ENCODE results near the gene GBP4.
"Not testable (repeated sequence)": the region's sequence is repeated elsewhere in the genome, so short reads cannot be mapped to it uniquely, and the experiment has no call there.

Gene GBP4

DNA sequence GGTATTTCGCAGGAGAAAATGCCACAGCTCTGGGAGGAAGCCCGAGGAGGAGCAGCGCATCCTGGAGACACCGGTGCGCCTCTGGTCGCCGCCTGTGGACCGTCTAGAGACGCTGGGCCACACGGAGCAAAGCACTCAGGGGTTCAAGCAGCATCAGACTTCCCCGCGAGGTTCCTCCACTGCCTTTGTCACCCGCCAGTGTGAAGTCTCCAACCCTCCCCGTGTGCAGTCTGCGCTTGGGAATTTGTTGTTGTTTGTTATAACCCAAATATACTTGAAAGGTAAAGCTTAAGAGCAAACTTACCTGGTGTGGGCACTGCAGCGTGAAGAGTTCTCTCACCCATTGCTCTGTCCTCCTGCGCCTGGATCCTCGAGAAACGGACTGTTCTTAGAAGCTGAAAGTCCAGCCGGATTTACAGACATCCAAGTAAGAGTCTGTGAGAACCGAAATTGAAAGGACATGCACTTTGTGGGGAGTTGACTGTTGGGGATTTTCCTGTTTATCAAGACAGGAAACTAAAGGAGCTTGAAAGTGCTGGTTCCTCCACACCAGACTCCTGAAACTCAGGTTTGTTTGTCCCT, at the start of gene GBP4:
GBP4 (minus strand) TSS at position 452 of the 582 bp plus-strand sequence; CDS start at position 344, 108 bp downstream.
- peak within 1 kb of the TSS; percentile 97 to 99 for H3K27ac Mint-ChIP-seq
- H3K9me3 Mint-ChIP-seq = no peaks in the 10 kb centered on the region

GRCh38 chr1:89243046-89243445, 44.3 kb upstream of the GBP4 start:
- DNase-seq = no peak
- peaks cover 10% of the 10 kb centered on the region for H3K4me1 Mint-ChIP-seq
- no peak overlapping the region for H3K4me3 Mint-ChIP-seq
- ATAC-seq = no peak
- peaks cover 38 to 43% of the 10 kb centered on the region in 2 donors for H3K9me3 Mint-ChIP-seq
- H3K27ac Mint-ChIP-seq = no peak overlapping the region
- H3K27me3 Mint-ChIP-seq = no peaks in the 10 kb centered on the region

More for the DNA sequence above, at the start of gene GBP4:
- Mint-ChIP-seq H3K4me3 (peak within 1 kb of the TSS; percentile 90 to 96), H3K4me1 (peaks cover 71% of the 10 kb centered on the region), H3K27me3 (no peaks in the 10 kb centered on the region)
- DNase-seq = peak; percentile 44
- peak; percentile 79 for ATAC-seq

- DNase-seq (no peak), ATAC-seq (no peak)
- no peaks in the 10 kb centered on the region for H3K27me3 Mint-ChIP-seq
- no peaks in the 10 kb centered on the region for H3K4me1 Mint-ChIP-seq
- peaks cover 25 to 33% of the 10 kb centered on the region in 2 donors for H3K9me3 Mint-ChIP-seq
- H3K4me3 Mint-ChIP-seq = no peak overlapping the region
- no peak overlapping the region for H3K27ac Mint-ChIP-seq
These were observed 22.6 kb upstream of the GBP4 start for GRCh38 chr1:89221341-89221740.

DNA sequence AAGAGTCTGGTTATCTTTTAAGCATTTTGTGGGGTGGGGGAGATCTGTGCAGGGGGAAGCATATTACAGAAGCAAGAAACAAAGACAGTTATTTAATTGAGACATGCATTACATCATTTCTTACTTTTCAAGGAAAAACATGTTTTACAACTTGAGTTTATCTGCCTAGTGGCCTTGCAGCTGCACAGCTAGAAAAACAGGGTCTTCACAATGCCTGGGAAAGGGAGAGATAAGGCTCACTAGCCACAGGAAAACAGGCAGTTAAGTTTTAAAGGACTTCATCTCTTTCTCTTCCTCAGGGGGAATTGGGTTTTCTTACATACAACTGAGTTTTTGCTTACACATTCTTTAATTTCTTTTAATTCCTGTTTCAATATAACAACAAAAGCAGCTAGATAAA, 21.1 kb upstream of the GBP4 start:
- not testable (repeated sequence) for ATAC-seq, H3K4me3 Mint-ChIP-seq, H3K27ac Mint-ChIP-seq, H3K4me1 Mint-ChIP-seq, DNase-seq, H3K27me3 Mint-ChIP-seq
- peaks cover 14 to 29% of the 10 kb centered on the region in 2 donors for H3K9me3 Mint-ChIP-seq

- H3K27me3 Mint-ChIP-seq, ATAC-seq, DNase-seq, H3K4me3 Mint-ChIP-seq, H3K27ac Mint-ChIP-seq, H3K4me1 Mint-ChIP-seq: not testable (repeated sequence)
- peaks cover 11 to 24% of the 10 kb centered on the region in 2 donors for H3K9me3 Mint-ChIP-seq
These were observed 20.2 kb upstream of the GBP4 start for GRCh38 chr1:89218941-89219340.

- peaks cover 12 to 18% of the 10 kb centered on the region in 2 donors for H3K9me3 Mint-ChIP-seq
- H3K27me3 Mint-ChIP-seq = no peaks in the 10 kb centered on the region
- H3K4me1 Mint-ChIP-seq = no peaks in the 10 kb centered on the region
- ATAC-seq (no peak), DNase-seq (no peak)
- H3K27ac Mint-ChIP-seq = no peak overlapping the region
- no peak overlapping the region for H3K4me3 Mint-ChIP-seq
These were observed 14.6 kb upstream of the GBP4 start for GRCh38 chr1:89213347-89213746.

GRCh38 chr1:89211035-89211634, 12.4 kb upstream of the GBP4 start:
- ATAC-seq = no peak
- Mint-ChIP-seq H3K4me1 (no peaks in the 10 kb centered on the region), H3K27ac (no peak overlapping the region), H3K4me3 (no peak overlapping the region), H3K9me3 (peaks cover 2 to 13% of the 10 kb centered on the region in 2 donors), H3K27me3 (no peaks in the 10 kb centered on the region)
- DNase-seq = no peak

DNA sequence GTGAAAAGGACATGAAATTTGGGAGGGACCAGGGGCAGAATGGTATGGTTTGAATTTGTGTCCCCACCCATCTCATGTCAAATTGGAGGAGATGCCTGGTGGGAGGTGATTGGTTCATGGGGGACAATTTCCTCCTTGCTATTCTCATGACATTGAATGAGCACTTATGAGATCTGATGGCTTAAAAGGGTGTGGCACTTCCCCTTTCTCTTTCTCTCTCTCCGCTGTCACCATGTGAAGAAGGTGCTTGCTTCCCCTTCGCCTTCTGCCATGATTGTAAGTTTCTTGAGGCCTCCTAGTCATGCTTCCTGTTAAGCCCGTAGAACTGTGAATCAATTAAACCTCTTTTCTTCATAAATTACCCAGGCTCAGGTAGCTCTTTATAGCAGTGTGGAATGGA, 7.6 kb upstream of the GBP4 start:
- ATAC-seq (no peak), DNase-seq (no peak)
- Mint-ChIP-seq H3K4me1 (peaks cover 25% of the 10 kb centered on the region), H3K27ac (no peak overlapping the region), H3K27me3 (no peaks in the 10 kb centered on the region), H3K4me3 (no peak overlapping the region), H3K9me3 (peaks cover 18 to 23% of the 10 kb centered on the region in 2 donors)

DNA sequence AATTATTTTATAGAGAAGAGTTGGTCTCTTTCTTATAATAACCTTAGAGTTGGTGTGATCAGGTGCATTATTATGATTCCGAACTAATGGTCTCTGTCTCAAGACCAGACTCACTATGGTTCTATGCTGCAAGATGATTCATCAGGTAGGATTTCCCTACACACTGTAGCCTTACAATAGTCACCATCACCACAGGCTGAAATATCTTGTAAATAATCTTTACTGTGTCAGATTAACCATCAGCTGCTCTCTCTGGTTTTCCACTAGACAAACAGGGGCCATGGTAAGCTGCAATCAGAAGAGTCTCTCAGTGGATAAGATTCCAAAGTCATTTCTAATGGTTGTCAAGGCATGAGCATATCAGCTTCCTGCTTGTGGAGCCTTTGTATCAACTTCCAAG, 4.4 kb upstream of the GBP4 start:
- DNase-seq (no peak), ATAC-seq (peak; percentile 38)
- Mint-ChIP-seq H3K27ac (no peak overlapping the region), H3K4me1 (peaks cover 43% of the 10 kb centered on the region), H3K9me3 (peaks cover 18% of the 10 kb centered on the region in 2 donors), H3K27me3 (no peaks in the 10 kb centered on the region), H3K4me3 (no peak overlapping the region)

GRCh38 chr1:89201106-89201794, 2.5 kb upstream of the GBP4 start:
- H3K4me1 Mint-ChIP-seq = peaks cover 53% of the 10 kb centered on the region
- peak overlapping the region; percentile 96 to 97 for H3K27ac Mint-ChIP-seq
- H3K9me3 Mint-ChIP-seq = peaks cover 10 to 18% of the 10 kb centered on the region in 2 donors
- no peaks in the 10 kb centered on the region for H3K27me3 Mint-ChIP-seq
- peak overlapping the region; percentile 51 to 59 for H3K4me3 Mint-ChIP-seq
- peak; percentile 50 for ATAC-seq
- DNase-seq = no peak

- ATAC-seq (peak; percentile 36), DNase-seq (no peak)
- peak overlapping the region; percentile 96 to 97 for H3K27ac Mint-ChIP-seq
- H3K4me3 Mint-ChIP-seq = peak overlapping the region; percentile 51 to 59
- peaks cover 10 to 18% of the 10 kb centered on the region in 2 donors for H3K9me3 Mint-ChIP-seq
- H3K4me1 Mint-ChIP-seq = peaks cover 59% of the 10 kb centered on the region
- no peaks in the 10 kb centered on the region for H3K27me3 Mint-ChIP-seq
These were observed 1.9 kb upstream of the GBP4 start for GRCh38 chr1:89200663-89201062.

- no peaks in the 10 kb centered on the region for H3K27me3 Mint-ChIP-seq
- H3K4me3 Mint-ChIP-seq = peak overlapping the region; percentile 90 to 96
- peak overlapping the region; percentile 97 to 99 for H3K27ac Mint-ChIP-seq
- DNase-seq (no peak), ATAC-seq (no peak)
- peaks cover 70% of the 10 kb centered on the region for H3K4me1 Mint-ChIP-seq
- peaks cover 8 to 9% of the 10 kb centered on the region in 2 donors for H3K9me3 Mint-ChIP-seq
These were observed 836 bp upstream of the GBP4 start for GRCh38 chr1:89199525-89200031.

GRCh38 chr1:89198081-89198480, 661 bp downstream of the GBP4 start:
- Mint-ChIP-seq H3K4me3 (peak overlapping the region; percentile 90 to 96), H3K9me3 (no peaks in the 10 kb centered on the region), H3K27me3 (no peaks in the 10 kb centered on the region), H3K27ac (peak overlapping the region; percentile 97 to 99), H3K4me1 (peaks cover 74% of the 10 kb centered on the region)
- DNase-seq (no peak), ATAC-seq (peak; percentile 17)

- Mint-ChIP-seq H3K27me3 (no peaks in the 10 kb centered on the region), H3K4me3 (peak overlapping the region; percentile 74 to 81), H3K4me1 (peaks cover 58% of the 10 kb centered on the region), H3K9me3 (no peaks in the 10 kb centered on the region), H3K27ac (peak overlapping the region; percentile 69 to 80)
- ATAC-seq = no peak
- no peak for DNase-seq
These were observed 3.3 kb downstream of the GBP4 start for GRCh38 chr1:89195476-89195875.

- no peaks in the 10 kb centered on the region for H3K27me3 Mint-ChIP-seq
- ATAC-seq = no peak
- DNase-seq = no peak
- no peak overlapping the region for H3K4me3 Mint-ChIP-seq
- H3K9me3 Mint-ChIP-seq = no peaks in the 10 kb centered on the region
- peaks cover 48% of the 10 kb centered on the region for H3K4me1 Mint-ChIP-seq
- H3K27ac Mint-ChIP-seq = peak overlapping the region in 1 of 2 donors; percentile 24
These were observed 7.4 kb downstream of the GBP4 start for GRCh38 chr1:89191314-89191713.

DNA sequence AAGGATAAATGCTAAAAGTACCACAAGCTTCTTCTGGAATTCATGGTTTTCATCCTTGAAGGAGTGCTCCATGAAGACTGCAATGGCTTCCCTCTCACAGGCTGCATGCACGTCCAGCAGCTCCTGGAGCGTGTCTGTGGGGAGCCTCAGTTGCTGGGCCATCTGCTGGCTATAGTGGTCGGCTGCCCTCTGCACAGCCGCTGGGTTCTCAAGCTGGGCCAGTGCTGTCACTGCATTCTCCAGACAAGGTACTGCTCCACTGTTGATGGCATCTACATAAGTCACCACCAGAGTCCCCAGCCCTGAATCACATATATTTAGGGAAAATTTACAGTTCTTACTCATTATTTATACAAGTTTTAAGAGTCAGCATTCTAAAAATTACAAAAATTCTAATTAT, 8.7 kb downstream of the GBP4 start:
- Mint-ChIP-seq H3K27me3 (no peaks in the 10 kb centered on the region), H3K4me3 (no peak overlapping the region), H3K9me3 (no peaks in the 10 kb centered on the region), H3K4me1 (peaks cover 35% of the 10 kb centered on the region), H3K27ac (no peak overlapping the region)
- ATAC-seq (no peak), DNase-seq (no peak)

Data from stimulated activated naive CD8-positive, alpha-beta T cell treated with anti-CD3 and anti-CD28 coated beads, Interleukin-15, amount 100 ng/mL, for 72 hours (primary cell).